HG03571 (cell line): ENCODE results near the gene RPN1.
A peak's percentile ranks its signal among the peaks of the same experiment; 100 is the strongest.
"Not testable (repeated sequence)": the region's sequence is repeated elsewhere in the genome, so short reads cannot be mapped to it uniquely, and the experiment has no call there.

Experiments
- ATAC-seq: cut with Tn5 transposase; IDR thresholded peaks from one replicate; pipeline ENCODE4 v1.9.1; 2021; ENCODE audit not compliant: unreplicated experiment

The RPN1 gene

GRCh38 chr3:128653383-128653992 lies 2.9 kb upstream of the RPN1 start:
- not testable (repeated sequence) for ATAC-seq

GRCh38 chr3:128648940-128649663 lies 1.5 kb downstream of the RPN1 start:
- ATAC-seq, result no peak

- ATAC-seq, result no peak
These were observed 2.2 kb downstream of the RPN1 start for GRCh38 chr3:128648402-128648801.

GRCh38 chr3:128647307-128647706 lies 3.3 kb downstream of the RPN1 start:
- no peak for ATAC-seq

- no peak for ATAC-seq
These were observed 16.5 kb downstream of the RPN1 start for GRCh38 chr3:128634075-128634611.

- no peak for ATAC-seq
These were observed 18.3 kb downstream of the RPN1 start for GRCh38 chr3:128632301-128632700.

GRCh38 chr3:128629936-128630335 lies 20.7 kb downstream of the RPN1 start:
- no peak for ATAC-seq

GRCh38 chr3:128625409-128625945 lies 25.1 kb downstream of the RPN1 start:
- no peak for ATAC-seq

- ATAC-seq, result no peak
These were observed 26.0 kb downstream of the RPN1 start for GRCh38 chr3:128624526-128625138.

- ATAC-seq, result no peak
These were observed 26.8 kb downstream of the RPN1 start for GRCh38 chr3:128623762-128624176.

GRCh38 chr3:128621931-128622330 lies 28.7 kb downstream of the RPN1 start:
- no peak for ATAC-seq

- ATAC-seq, result no peak
These were observed 29.4 kb downstream of the RPN1 start for GRCh38 chr3:128621234-128621633.

- no peak for ATAC-seq
These were observed 30.3 kb downstream of the RPN1 start for GRCh38 chr3:128620268-128620691.

- no peak for ATAC-seq
These were observed 31.3 kb downstream of the RPN1 start for GRCh38 chr3:128619146-128619890.

GRCh38 chr3:128618398-128618726 lies 32.3 kb downstream of the RPN1 start:
- ATAC-seq, result no peak

- ATAC-seq, result peak; percentile 87
These were observed 32.8 kb downstream of the RPN1 start for GRCh38 chr3:128617557-128618397.

GRCh38 chr3:128617270-128617556 lies 33.4 kb downstream of the RPN1 start:
- no peak for ATAC-seq

- ATAC-seq, result no peak
These were observed 33.9 kb downstream of the RPN1 start for GRCh38 chr3:128616516-128617269.

GRCh38 chr3:128614076-128614475 lies 36.5 kb downstream of the RPN1 start:
- ATAC-seq, result no peak
